GM19240 (cell line): ENCODE results near the gene ADGRV1.

ENCODE experiments used
- DNase-seq: peaks from one replicate; pipeline ENCODE4 v3.0.0; 2011; ENCODE audit warnings: low spot score; ENCODE audit not compliant: insufficient read length

ADGRV1 gene

DNA sequence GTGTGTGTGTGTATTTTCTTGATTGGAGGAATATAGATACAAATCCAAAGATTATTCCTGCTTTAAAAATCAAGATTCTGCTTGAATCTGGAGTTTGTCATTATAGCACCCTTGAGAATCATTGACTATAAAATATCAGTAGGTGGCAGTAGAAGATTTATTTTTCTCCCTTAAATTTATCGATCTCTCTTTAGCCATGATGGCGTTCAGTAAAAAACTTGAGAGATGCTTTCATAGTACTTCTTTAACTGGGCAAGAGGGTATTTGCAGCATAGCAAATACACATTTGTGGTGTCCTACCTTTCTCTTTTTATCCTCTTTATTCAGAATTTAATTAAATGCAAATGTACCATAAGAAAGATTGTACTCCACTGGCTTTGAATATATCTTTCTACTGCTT is 307.7 kb downstream of the ADGRV1 start:
- no peak for DNase-seq

DNA sequence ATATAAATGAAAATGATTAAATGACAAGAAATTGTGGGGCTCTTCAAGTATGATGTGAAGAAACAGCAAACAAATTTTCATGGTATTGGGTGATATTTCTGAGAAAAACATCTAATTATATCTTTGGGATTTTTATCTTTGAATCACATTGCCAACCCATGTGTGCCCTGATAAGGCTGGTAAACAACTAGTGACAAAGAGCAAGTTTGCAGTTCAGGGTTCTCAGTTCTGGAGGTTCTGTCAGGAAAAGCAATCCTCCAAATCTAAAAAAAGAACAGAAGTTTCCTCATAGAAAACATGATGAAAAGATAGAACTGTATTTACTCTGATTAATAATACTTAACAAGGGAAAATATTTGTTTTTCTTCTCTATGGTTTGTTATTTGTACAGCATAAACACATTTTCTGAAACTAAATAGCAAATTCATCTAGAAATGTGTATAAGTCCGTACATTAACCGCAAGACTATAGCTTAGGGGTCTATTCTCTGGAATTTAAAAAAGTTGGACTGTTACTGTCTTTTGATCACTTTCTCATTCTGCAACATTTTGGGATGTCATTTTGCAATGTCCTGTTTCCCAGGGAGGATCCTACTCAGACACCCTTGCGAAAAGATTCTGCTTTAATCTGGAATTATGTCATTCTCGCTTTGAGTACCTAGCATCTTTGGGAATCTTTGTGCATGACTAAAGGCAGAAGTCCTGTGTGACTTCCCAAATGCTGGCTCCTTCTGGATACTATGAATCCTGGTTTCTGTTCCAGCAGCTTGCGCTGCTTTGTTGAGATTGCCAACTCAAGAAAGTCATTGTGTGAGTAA is 308.5 kb downstream of the ADGRV1 start:
- DNase-seq, result no peak

- DNase-seq, result no peak
Measured at GRCh38 chr5:90868799-90869198, 310.2 kb downstream of the ADGRV1 start.

GRCh38 chr5:90871391-90871991 is 312.9 kb downstream of the ADGRV1 start:
- DNase-seq, result no peak

DNA sequence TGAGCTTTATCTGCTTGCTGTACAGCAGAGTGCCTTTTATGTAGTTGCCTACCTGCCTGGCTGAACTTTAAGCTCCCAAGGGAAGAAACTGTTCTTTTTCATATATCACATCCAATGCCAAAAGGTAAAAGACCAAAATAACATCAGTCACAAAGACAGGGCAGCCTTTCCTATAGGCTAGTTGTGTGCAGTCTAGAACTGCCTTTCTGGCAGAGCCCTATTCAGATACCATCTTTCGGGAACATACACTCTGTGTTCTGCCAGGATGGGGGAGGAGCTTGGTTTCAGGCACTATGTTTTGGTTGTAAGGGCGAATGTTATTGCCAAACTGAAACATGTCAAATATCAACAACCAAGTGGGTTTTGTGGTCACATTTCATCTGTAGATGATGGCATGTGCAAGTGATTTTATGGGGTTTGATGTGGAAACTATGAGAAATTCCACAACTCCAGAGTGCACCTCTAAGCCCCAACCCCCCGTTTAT is 314.5 kb downstream of the ADGRV1 start:
- DNase-seq, result no peak

DNA sequence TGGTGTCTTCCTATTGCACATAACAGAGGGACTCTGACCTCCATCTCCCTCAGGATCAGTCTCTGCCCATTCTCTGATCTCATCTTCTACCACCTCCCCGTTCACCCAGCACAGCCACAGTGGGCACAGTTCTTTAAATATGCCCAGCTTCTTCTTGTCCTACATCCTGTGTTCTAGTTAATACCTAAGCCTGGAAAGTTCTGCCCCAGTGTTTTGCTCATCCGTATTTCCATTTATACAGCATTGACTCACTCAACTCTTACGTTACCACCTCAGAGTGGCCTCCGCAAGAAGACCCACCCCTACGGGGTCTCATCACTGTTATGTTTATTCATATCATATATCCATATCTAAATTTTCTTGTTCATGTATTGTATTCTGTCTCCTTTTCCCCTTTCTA is 315.5 kb downstream of the ADGRV1 start:
- DNase-seq, result no peak

DNA sequence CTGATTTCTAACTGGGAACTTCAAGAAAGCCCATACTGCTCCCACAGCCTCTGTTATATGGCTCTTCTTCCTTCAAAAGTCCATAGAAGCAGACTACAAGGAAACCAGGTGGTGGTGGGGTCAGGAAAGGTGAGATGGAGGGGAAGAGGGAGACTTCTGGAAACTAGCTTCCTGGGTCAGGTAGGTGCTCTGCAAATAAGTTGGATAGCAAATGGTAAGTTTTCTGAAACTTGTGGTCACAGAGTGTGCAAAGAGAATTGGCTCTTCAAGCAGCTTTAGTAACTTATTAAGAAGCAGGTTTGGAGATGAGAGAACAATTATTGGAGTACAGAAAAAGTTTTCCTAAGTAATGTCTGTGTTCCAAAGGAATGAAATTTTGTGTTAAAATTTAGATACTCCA is 316.9 kb downstream of the ADGRV1 start:
- no peak for DNase-seq

DNA sequence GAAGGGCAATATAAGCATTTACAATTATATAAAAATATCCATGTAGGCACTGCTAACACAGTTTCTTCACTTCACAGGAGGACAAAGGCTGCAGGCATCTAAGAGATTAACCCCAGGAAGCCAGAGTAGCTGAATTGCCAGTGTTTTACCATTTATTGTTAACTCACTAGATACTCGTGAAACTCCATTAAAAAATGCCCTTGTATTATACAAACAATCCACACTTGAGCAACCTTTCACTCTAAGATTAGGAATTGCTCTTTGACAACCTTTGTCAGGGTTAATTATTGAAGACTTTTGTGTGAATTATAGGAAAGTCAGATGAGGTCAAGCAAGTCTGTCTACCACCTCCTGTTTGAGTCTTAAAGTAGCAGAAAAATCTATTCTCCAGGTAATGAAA is 317.8 kb downstream of the ADGRV1 start:
- DNase-seq, result no peak

DNA sequence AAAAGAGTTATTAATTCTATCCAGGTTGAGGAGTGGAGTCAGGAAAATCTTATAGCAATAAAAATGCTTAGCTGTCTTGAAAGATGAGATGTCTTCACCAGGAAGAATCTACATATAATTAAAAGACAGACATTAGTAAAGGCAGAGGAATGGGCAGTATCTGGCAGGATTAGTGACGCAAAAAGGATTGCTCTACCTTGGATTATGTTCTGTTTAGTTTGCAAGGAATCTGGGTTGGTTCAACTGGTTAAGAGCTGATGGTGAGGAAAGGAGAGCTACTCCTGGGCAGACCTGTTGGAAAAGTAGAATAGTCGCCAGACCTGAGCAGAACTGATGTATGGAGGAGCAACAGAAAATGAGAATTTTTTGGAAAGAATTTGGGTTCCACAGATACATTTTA is 318.5 kb downstream of the ADGRV1 start:
- DNase-seq, result no peak

- DNase-seq, result no peak
Measured at GRCh38 chr5:90878081-90878480, 319.5 kb downstream of the ADGRV1 start.

- no peak for DNase-seq
Measured at GRCh38 chr5:90878549-90879196, 320.1 kb downstream of the ADGRV1 start.

- no peak for DNase-seq
Measured at GRCh38 chr5:90881626-90882150, 323.1 kb downstream of the ADGRV1 start.

- no peak for DNase-seq
Measured at GRCh38 chr5:90882448-90882847, 323.9 kb downstream of the ADGRV1 start.

DNA sequence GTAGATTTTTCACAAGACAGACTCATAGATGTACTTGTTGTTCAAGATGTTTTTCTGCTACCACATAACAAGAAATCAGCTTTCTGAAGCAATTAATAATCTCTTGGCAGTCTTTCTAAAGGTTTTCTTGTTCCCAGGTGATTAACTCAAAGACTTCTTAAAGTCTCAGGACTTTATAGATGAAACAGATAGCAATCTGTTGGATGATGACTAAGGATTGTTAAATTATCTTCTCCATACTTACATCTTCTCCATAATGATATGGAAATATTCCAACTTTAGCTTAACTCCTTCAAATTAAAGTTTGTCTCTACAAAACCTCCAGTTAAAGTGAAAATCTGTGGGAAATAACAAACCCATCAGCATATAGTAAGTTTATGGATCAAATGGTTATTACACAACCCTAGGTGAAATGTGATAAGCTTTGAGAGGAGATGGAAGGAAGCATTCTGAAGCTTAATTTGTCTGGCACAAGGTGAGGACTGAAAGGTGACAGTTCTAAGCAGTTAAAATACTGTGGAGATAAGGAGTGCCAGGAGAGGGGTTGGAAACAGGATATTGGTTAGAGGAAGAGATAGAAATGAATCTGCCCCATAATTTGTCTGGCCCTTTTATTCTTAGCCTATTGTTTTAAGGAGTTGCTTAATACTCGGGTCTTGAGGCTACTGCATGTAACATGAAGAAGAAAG is 326.7 kb downstream of the ADGRV1 start:
- no peak for DNase-seq

DNA sequence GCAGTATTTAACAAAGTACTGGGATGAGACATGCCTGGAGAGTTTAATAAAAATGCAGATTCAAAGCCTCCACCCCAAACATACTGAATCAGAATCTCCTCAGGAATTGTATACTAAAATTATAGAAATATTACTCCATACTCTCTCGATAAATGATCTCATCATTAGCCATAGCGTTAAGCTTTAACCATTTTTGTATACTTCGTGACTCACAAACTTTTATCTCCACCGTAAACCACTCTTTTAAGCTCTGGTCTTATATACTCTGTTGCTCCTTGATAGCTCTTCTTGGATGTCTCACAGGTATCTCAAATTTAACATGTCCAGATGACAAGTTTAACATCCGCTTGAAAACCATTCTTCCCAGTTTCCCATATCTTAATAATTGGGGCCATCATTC is 327.8 kb downstream of the ADGRV1 start:
- DNase-seq, result no peak

- no peak for DNase-seq
Measured at GRCh38 chr5:90888511-90889324, 330.1 kb downstream of the ADGRV1 start.

DNA sequence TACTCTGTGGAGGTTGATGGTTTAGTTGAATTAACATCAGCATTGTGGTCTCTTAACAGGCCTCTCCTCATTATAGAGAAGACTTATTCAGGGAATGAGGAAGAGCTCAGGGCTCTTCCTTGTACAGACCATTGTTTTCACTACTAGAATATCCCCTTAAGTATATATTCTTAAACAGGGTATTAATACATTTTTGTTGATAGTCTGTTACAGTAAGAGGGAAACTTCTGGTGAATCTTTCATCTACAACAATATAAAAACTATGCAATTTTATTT is 330.7 kb downstream of the ADGRV1 start:
- no peak for DNase-seq

DNA sequence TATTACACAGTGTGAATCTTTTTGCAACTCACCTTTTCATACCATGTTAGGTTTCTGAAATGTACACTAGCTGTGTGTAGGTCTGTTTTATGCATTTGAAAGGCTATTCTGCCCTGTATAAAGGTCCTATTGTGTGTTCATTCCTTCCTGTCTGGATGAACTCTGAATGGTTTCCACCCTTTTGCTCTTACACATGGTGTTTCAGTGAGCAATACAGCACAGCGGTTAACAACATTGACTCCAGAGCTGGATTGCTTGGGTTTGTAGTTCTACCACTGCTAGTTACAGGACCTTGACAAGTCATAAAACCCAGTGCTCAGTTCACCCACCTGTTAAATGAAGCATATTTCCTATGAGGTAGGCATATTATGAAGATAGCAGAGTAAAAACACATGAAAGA is 331.6 kb downstream of the ADGRV1 start:
- no peak for DNase-seq

- DNase-seq, result no peak
Measured at GRCh38 chr5:90894866-90895420, 336.3 kb downstream of the ADGRV1 start.

GRCh38 chr5:90897618-90898017 is 339.0 kb downstream of the ADGRV1 start:
- no peak for DNase-seq
